K562 (cell line): Measurements from ENCODE around the gene TRANK1. TPM values are rescaled to one million over a fixed set of nuclear protein-coding genes. Genes with fewer than 3 reads are reported as not detected.

Experiments used
- ATAC-seq: fragments of 200-7000 bp; cut with Tn5 transposase; 3 replicates; pipeline ENCODE4 v1.9.1; 2020; ENCODE audit warnings: moderate library complexity
- BruUV-seq: library from RNA; stranded (reverse); fragments of 400-500 nt; replicated peaks from 2 replicates; lab custom pipeline; 2021; lab: Mats Ljungman, UMichigan
- CTCF ChIA-PET: fragments of 300-600 bp; formaldehyde crosslinking; extraction: SDS; loops from one replicate; lab custom pipeline; 2021; ENCODE audit warnings: low intra/inter-chr PET ratio; lab: Yijun Ruan, JAX
- POLR2A ChIA-PET: fragments of 300-600, 350-650 bp; sonication (Branson Sonifier 250); formaldehyde crosslinking; extraction: SDS; loops from one replicate; lab custom pipeline; 2021; ENCODE audit warnings: antibody characterized with exemption, inconsistent platforms; lab: Yijun Ruan, JAX
- DNase-seq, 4 experiments: peaks; one replicate each; pipeline versions ENCODE4 v3.0.0 to v3.0.0-alpha.2; 2011 to 2018; ENCODE audit warnings: low spot score in 3 of 4, mixed read lengths in 3 of 4; ENCODE audit errors: extremely low read depth in 1 of 4
- FAIRE-seq: peaks from 2 replicates; lab custom pipeline; 2011; peaks lifted over from hg19 to GRCh38; lab: Jason Lieb, UNC
- H2AFZ ChIP-seq: 2 replicates; pipeline ENCODE4 v1.6.0; 2011; ENCODE audit warnings: low read depth, low read length, control low read depth, inconsistent platforms
- H3K27ac ChIP-seq: fragments of 200-600 bp; 3 replicates; pipeline ENCODE4 v1.8.0; 2011; ENCODE audit warnings: low read depth, mild to moderate bottlenecking, control low read depth, inconsistent platforms, low read length, moderate library complexity, mixed read lengths; ENCODE audit errors: extremely low read depth
- H3K27me3 ChIP-seq, 2 experiments: fragments of 300-600 bp in 1 of 2; 2 replicates in 1 of 2; 3 replicates in 1 of 2; pipeline versions ENCODE4 v1.6.0 to v1.8.0; 2011; ENCODE audit warnings: inconsistent platforms in 2 of 2, low read length in 2 of 2, mild to moderate bottlenecking in 1 of 2, mixed read lengths in 1 of 2, moderate library complexity in 1 of 2; ENCODE audit not compliant: control insufficient read depth in 2 of 2, insufficient read depth in 2 of 2
- H3K36me3 ChIP-seq: fragments of 300-600 bp; 3 replicates; pipeline ENCODE4 v1.8.0; 2011; ENCODE audit warnings: mild to moderate bottlenecking, low read length, inconsistent platforms; ENCODE audit not compliant: control insufficient read depth, insufficient read depth
- H3K4me1 ChIP-seq, 2 experiments: fragments of 200-600 bp in 1 of 2; replicated peaks in 1 of 2; 2 replicates in 1 of 2; 3 replicates in 1 of 2; pipeline versions ENCODE4 v1.5.1 to v1.8.0; 2011; ENCODE audit warnings: inconsistent platforms in 2 of 2, low read length in 2 of 2, mild to moderate bottlenecking in 1 of 2, mixed read lengths in 1 of 2, moderate library complexity in 1 of 2; ENCODE audit not compliant: control insufficient read depth in 2 of 2, insufficient read depth in 2 of 2
- H3K4me2 ChIP-seq: 2 replicates; pipeline ENCODE4 v1.6.1; 2011; ENCODE audit warnings: low read length, control low read depth, inconsistent platforms, mixed read lengths; ENCODE audit not compliant: insufficient read depth
- H3K4me3 ChIP-seq: fragments of 200-600 bp; sonication (generic), shearing (Covaris generic); 2 replicates; pipeline ENCODE4 v1.5.1; 2016; ENCODE audit warnings: control low read depth, inconsistent platforms
- H3K79me2 ChIP-seq: fragments of 200-600 bp; 3 replicates; pipeline ENCODE4 v1.8.0; 2011; ENCODE audit warnings: low read length, inconsistent platforms; ENCODE audit not compliant: control insufficient read depth, insufficient read depth
- H3K9ac ChIP-seq, 2 experiments: 2 replicates each; pipeline versions ENCODE4 v1.6.0 to v1.6.1; 2011; ENCODE audit warnings: low read depth in 2 of 2, low read length in 2 of 2, control low read depth in 1 of 2, inconsistent platforms in 1 of 2, mild to moderate bottlenecking in 1 of 2, mixed read lengths in 1 of 2; ENCODE audit not compliant: insufficient read depth in 1 of 2
- H3K9me1 ChIP-seq: one replicate; pipeline ENCODE4 v1.6.0; 2011; ENCODE audit warnings: inconsistent platforms, mild to moderate bottlenecking, low read length, moderate library complexity; ENCODE audit not compliant: control insufficient read depth, insufficient read depth
- H3K9me3 ChIP-seq: replicated peaks from 2 replicates; pipeline ENCODE4 v1.5.1; 2011; ENCODE audit warnings: low read depth, low read length, inconsistent platforms; ENCODE audit not compliant: control insufficient read depth, insufficient read depth
- H4K20me1 ChIP-seq: replicated peaks from 2 replicates; pipeline ENCODE4 v1.6.1; 2011; ENCODE audit warnings: low read length, inconsistent platforms, mixed read lengths; ENCODE audit not compliant: control insufficient read depth, insufficient read depth
- CHCHD3 ChIP-seq: fragments of 250-450 bp; sonication (Bioruptor Pico); IDR thresholded peaks from 2 replicates; pipeline ENCODE4 v2.1.2; 2022; ENCODE audit warnings: mild to moderate bottlenecking
- EWSR1 ChIP-seq: fragments of 450-650 bp; IDR thresholded peaks from 2 replicates; pipeline ENCODE4 v1.6.1; 2018; ENCODE audit warnings: borderline replicate concordance, mild to moderate bottlenecking, low read depth, moderate library complexity; ENCODE audit not compliant: partially characterized antibody
- FOSL1 ChIP-seq: fragments of 200-800 bp; sonication (Bioruptor generic); conservative IDR thresholded peaks from 2 replicates; pipeline ENCODE4 v1.6.1; 2016; ENCODE audit warnings: missing genetic modification characterization, missing compliant biosample characterization
- GABPA ChIP-seq: fragments of 200-800 bp; sonication (Bioruptor generic); conservative IDR thresholded peaks from 2 replicates; pipeline ENCODE4 v1.6.1; 2016; ENCODE audit warnings: low read depth, missing genetic modification characterization, missing compliant biosample characterization
- HDAC1 ChIP-seq, 2 experiments: fragments of 450-650 bp; IDR thresholded peaks; 2 replicates each; pipeline ENCODE4 v1.6.1; 2016 to 2017; ENCODE audit warnings: inconsistent platforms in 1 of 2, mild to moderate bottlenecking in 1 of 2, moderate library complexity in 1 of 2
- MAFK ChIP-seq: IDR thresholded peaks from 2 replicates; pipeline ENCODE4 v1.6.1; 2011; ENCODE audit warnings: low read length, improper control_type of control experiment
- NCOR1 ChIP-seq: fragments of 450-650 bp; IDR thresholded peaks from 2 replicates; pipeline ENCODE4 v1.6.1; 2016; ENCODE audit warnings: mild to moderate bottlenecking, moderate library complexity
- PRPF4 ChIP-seq: fragments of 200-400 bp; formaldehyde crosslinking; IDR thresholded peaks from one replicate; pipeline ENCODE4 v1.6.1; 2017; ENCODE audit warnings: low read length, low read depth, mild to moderate bottlenecking; ENCODE audit not compliant: insufficient read depth, poor library complexity, severe bottlenecking
- SRSF3 ChIP-seq: fragments of 200-400 bp; formaldehyde crosslinking; IDR thresholded peaks from 2 replicates; pipeline ENCODE4 v1.6.1; 2016; ENCODE audit warnings: mild to moderate bottlenecking, low read length, moderate library complexity; ENCODE audit not compliant: insufficient read depth
- ZFPM2 ChIP-seq: fragments of 250-450 bp; sonication (Bioruptor Pico); IDR thresholded peaks from 2 replicates; pipeline ENCODE4 v1.5.1; 2022; ENCODE audit warnings: mild to moderate bottlenecking
- ZNF3 ChIP-seq: fragments of 250-450 bp; sonication (Bioruptor Pico); IDR thresholded peaks from 2 replicates; pipeline ENCODE4 v1.5.0; 2021; ENCODE audit warnings: mild to moderate bottlenecking, moderate library complexity
- WGBS: fragments of 100-300 bp; shearing (Covaris generic); methylation state at CpG from one replicate; pipeline ENCODE4 v1.1.6; 2016; ENCODE audit warnings: low coverage, mixed read lengths; ENCODE audit not compliant: insufficient coverage; ENCODE audit errors: missing lambda C conversion rate; 5-methylcytosine and 5-hydroxymethylcytosine counted together
- in situ Hi-C: fragments of 300-500 bp; cut with MboI; formaldehyde crosslinking; loops from 4 replicates; pipeline ENCODE4 v1.15.0; 2018; ENCODE audit warnings: inconsistent platforms, mixed read lengths
- intact Hi-C: fragments of 100-400 bp; cut with micrococcal nuclease; formaldehyde crosslinking; loops from 2 replicates; pipeline ENCODE4 v1.14.2; 2022
- polyA plus RNA-seq, 8 experiments: library from polyadenylated mRNA; depleted of rRNA in 4 of 8; stranded (reverse) in 5 of 8; unstranded in 3 of 8; fragments of >200 nt; fragmentation: Nextera tagmentation in 2 of 8; fragmentation: Illumina TruSeq in 1 of 8; extraction: Ambion mirVana in 2 of 8; extraction: Trizol in 1 of 8; gene quantifications; 2 replicates each; pipeline versions ENCODE4 v1.2.1 to v1.2.3, GENCODE V29; 2011 to 2014; ENCODE audit warnings: inconsistent platforms in 1 of 8, missing spikeins in 1 of 8
- total RNA-seq, 7 experiments: library from RNA; depleted of rRNA in 6 of 7; stranded (reverse); fragments of >200 nt in 6 of 7; fragmentation: Illumina TruSeq in 2 of 7; extraction: Trizol in 2 of 7; gene quantifications; 2 replicates each; pipeline versions ENCODE4 v1.2.1 to v1.2.3, GENCODE V29; 2011 to 2021; ENCODE audit warnings: low replicate concordance in 1 of 7
- TF ChIP-seq, protein P1 (sequence below): fragments of 250-450 bp; sonication (Bioruptor Pico); IDR thresholded peaks from 2 replicates; pipeline ENCODE4 v1.8.0; 2021; ENCODE audit warnings: borderline replicate concordance, mild to moderate bottlenecking, moderate library complexity; ENCODE audit not compliant: poor library complexity, severe bottlenecking
- TF ChIP-seq, protein P2 (sequence below): fragments of 250-450 bp; sonication (Bioruptor Pico); IDR thresholded peaks from 2 replicates; pipeline ENCODE4 v1.5.0; 2020; ENCODE audit warnings: mild to moderate bottlenecking, borderline replicate concordance

Gene TRANK1
- total and polyA plus RNA-seq, 9 of the 15 experiments (the other 6 are each of a cell fraction or from before 2014, with no cell fraction given), result 0.41 to 5.3 (median 2.1) TPM

DNA sequence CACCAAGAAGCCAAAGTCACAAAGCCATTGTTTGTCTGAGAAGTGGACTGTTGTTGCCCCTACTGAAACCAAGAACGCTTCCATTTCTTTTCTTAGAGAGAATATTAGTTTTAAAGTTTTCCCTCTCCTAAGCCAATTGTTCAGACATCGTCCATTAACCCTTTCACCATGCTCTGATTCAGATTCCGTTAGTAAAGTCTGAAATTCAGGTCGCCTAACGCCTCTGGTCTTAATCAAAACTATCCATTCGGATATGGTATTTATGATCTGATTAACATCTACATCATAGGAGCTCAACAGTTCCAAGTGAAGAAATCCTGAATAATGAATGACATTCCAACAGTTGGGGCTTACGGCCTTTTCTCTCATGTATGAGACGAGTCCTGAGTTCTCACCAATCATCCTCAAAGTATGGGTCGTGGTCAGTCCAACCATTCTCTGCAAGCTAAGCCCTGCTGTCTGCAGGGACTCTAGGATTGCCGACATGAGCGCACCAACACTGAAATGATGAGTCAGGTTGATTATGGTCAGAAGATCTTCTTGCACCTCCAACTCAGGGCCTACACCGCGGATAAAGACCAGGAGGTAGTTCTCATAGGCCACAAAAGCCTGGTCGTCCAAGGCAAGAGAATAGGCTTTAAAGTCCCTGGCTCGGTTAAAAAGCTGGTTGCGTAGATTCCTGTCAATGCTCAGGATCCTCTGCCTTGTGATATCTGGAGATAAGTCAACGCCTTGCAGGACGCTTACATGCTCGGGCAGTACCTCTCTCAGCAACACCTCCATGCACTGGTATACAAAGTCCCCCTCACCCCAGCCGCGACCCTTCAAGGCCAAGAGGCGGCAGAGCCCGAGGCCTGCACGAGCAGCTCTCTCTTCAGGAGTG is 47.3 kb upstream of the TRANK1 start:
- CTCF ChIA-PET, result no interaction called here
- H3K9me3 ChIP-seq, result no peaks in the 10 kb centered on the region
- H2AFZ ChIP-seq, result peak overlapping the region; percentile 90
- peaks cover 72% of the 10 kb centered on the region for H3K36me3 ChIP-seq
- H3K27ac ChIP-seq, result peak overlapping the region; percentile 94
- peaks cover 21 to 25% of the 10 kb centered on the region in 2 experiments for H3K4me1 ChIP-seq
- peaks cover 18% of the 10 kb centered on the region; the same call in 1 of the 2 replicates for H4K20me1 ChIP-seq
- ATAC-seq (peak; percentile 46), DNase-seq (peak in 2 of 4 experiments; percentile 40 to 75), FAIRE-seq (no peak)
- no peaks in the 10 kb centered on the region for H3K27me3 ChIP-seq
- POLR2A ChIA-PET, result interaction anchor here (0.7 to 3.7 kb wide), 28 partner anchors 10 to 366 kb away, joined by 3 to 32 read pairs (median 4); no protein-coding TSS in a partner anchor
- in situ Hi-C loops (no loop called here), intact Hi-C loops (loop anchor here (2.0 kb wide), 1 partner anchor 79 kb away; no protein-coding TSS in a partner anchor)
- peaks cover 83% of the 10 kb centered on the region for H3K79me2 ChIP-seq
- H3K4me3 ChIP-seq, result peak overlapping the region; percentile 60
- peak overlapping the region; percentile 91 to 98 for H3K9ac ChIP-seq
- WGBS, result 1% methylated on average over 24 of the region's 24 CpGs
- no peaks in the 10 kb centered on the region for H3K9me1 ChIP-seq
- H3K4me2 ChIP-seq, result peak overlapping the region; percentile 96
- BruUV-seq, result TSS peak; percentile 55
- no peak for TF ChIP-seq GABPA (tag)
- peak in 1 of 2 experiments; percentile 11; a peak in 1 of 4 replicates for TF ChIP-seq HDAC1 (IDR thresholded peaks at IDR 0.05)
- no peak for TF ChIP-seq ZNF3 (CRISPR knock-in tag)
- TF ChIP-seq NCOR1, result peak; percentile 27; the same call in 1 of the 2 replicates
- TF ChIP-seq MAFK, result peak; percentile 89
- no peak for TF ChIP-seq SRSF3
- peak; percentile 76 for TF ChIP-seq FOSL1 (tag)
- no peak for TF ChIP-seq PRPF4
- no peak for TF ChIP-seq ZFPM2 (CRISPR knock-in tag)
- TF ChIP-seq, protein P1, sequence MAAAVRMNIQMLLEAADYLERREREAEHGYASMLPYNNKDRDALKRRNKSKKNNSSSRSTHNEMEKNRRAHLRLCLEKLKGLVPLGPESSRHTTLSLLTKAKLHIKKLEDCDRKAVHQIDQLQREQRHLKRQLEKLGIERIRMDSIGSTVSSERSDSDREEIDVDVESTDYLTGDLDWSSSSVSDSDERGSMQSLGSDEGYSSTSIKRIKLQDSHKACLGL (CRISPR knock-in tag), result no peak
- TF ChIP-seq CHCHD3 (CRISPR knock-in tag), result no peak
- no peak for TF ChIP-seq EWSR1
- TF ChIP-seq, protein P2, sequence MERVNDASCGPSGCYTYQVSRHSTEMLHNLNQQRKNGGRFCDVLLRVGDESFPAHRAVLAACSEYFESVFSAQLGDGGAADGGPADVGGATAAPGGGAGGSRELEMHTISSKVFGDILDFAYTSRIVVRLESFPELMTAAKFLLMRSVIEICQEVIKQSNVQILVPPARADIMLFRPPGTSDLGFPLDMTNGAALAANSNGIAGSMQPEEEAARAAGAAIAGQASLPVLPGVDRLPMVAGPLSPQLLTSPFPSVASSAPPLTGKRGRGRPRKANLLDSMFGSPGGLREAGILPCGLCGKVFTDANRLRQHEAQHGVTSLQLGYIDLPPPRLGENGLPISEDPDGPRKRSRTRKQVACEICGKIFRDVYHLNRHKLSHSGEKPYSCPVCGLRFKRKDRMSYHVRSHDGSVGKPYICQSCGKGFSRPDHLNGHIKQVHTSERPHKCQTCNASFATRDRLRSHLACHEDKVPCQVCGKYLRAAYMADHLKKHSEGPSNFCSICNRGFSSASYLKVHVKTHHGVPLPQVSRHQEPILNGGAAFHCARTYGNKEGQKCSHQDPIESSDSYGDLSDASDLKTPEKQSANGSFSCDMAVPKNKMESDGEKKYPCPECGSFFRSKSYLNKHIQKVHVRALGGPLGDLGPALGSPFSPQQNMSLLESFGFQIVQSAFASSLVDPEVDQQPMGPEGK (CRISPR knock-in tag), result no peak
